A673 (cell line): Measurements from ENCODE around the gene CAPN11.

Source experiments
- CTCF ChIP-seq: fragments of 300-800, 200-600 bp; sonication (generic); conservative IDR thresholded peaks from 2 replicates; pipeline ENCODE4 v1.5.1; 2017; ENCODE audit warnings: low read depth, mild to moderate bottlenecking, antibody characterized with exemption, low read length, moderate library complexity, mixed read lengths
- EZH2 ChIP-seq: fragments of 200-600 bp; sonication (generic); IDR thresholded peaks from 2 replicates; pipeline ENCODE4 v1.6.1; 2017; ENCODE audit warnings: borderline replicate concordance, low read depth, mild to moderate bottlenecking, mixed read lengths, antibody characterized with exemption, low read length; ENCODE audit not compliant: poor library complexity, severe bottlenecking

DNA sequence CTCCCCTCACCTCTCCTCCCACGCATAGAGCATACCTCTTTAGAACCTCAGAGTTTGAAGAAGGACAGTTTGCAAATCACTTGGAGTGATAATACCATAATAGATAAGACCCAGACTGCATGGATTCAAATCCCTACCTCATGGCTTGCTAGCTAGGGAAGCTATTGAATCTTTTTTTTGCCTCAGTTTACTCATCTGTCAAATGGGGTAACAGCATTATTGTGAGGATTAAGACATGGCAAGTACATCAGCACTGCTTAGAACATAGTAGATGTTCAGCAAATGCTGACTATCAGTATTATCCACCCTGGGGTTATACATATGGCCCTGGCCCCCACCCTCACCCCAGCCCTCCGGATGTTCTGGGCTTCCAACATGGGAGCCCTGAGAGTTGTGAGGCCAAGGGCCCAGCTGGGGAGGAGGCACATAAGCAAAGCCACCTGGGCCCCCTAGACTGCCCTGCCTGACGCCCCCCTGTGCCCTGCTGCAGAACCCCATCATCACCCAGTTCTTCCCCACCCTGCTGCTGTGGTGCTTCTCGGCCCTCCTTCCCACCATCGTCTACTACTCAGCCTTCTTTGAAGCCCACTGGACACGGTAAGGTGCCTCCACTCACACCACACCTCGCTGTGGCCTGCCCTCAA lies 9.1 kb upstream of the CAPN11 start:
- no peak for TF ChIP-seq CTCF
- no peak for TF ChIP-seq EZH2
